Kidney epithelial cell (primary cell): ENCODE data around the gene MICAL3. TPM values are rescaled to one million over a fixed set of nuclear protein-coding genes. Genes with fewer than 3 reads are reported as not detected.

Experiments
- DNase-seq: peaks from one replicate; pipeline ENCODE4 v3.0.0-alpha.2; 2010; ENCODE audit warnings: low read depth
- H3K27me3 ChIP-seq: 2 replicates; pipeline ENCODE4 v1.6.0; 2011; ENCODE audit warnings: low read length; ENCODE audit not compliant: control insufficient read depth, insufficient read depth
- H3K36me3 ChIP-seq: 2 replicates; pipeline ENCODE4 v1.5.1; 2011; ENCODE audit warnings: low read length; ENCODE audit not compliant: control insufficient read depth, insufficient read depth
- H3K4me3 ChIP-seq: 2 replicates; pipeline ENCODE4 v1.5.1; 2011; ENCODE audit warnings: low read depth, mild to moderate bottlenecking, control low read depth, low read length
- CTCF ChIP-seq: IDR thresholded peaks from 2 replicates; pipeline ENCODE4 v1.5.1; 2011; ENCODE audit warnings: mild to moderate bottlenecking, moderate library complexity, low read length, control low read depth, inconsistent platforms; ENCODE audit not compliant: insufficient read depth, poor library complexity, severe bottlenecking
- total RNA-seq: library from RNA; depleted of rRNA; stranded (reverse); fragments of >200 nt; gene quantifications from 2 replicates; pipeline ENCODE4 v1.2.3, GENCODE V29; 2015

Gene MICAL3
- total RNA-seq, 1 donor from 2014 or later: 38.9 TPM

GRCh38 chr22:17944256-17944655 is 80.1 kb downstream of the MICAL3 start:
- no peak for TF ChIP-seq CTCF
- Histone ChIP-seq H3K4me3 (no peak overlapping the region), H3K27me3 (no peaks in the 10 kb centered on the region), H3K36me3 (no peaks in the 10 kb centered on the region)
- no peak for DNase-seq

DNA sequence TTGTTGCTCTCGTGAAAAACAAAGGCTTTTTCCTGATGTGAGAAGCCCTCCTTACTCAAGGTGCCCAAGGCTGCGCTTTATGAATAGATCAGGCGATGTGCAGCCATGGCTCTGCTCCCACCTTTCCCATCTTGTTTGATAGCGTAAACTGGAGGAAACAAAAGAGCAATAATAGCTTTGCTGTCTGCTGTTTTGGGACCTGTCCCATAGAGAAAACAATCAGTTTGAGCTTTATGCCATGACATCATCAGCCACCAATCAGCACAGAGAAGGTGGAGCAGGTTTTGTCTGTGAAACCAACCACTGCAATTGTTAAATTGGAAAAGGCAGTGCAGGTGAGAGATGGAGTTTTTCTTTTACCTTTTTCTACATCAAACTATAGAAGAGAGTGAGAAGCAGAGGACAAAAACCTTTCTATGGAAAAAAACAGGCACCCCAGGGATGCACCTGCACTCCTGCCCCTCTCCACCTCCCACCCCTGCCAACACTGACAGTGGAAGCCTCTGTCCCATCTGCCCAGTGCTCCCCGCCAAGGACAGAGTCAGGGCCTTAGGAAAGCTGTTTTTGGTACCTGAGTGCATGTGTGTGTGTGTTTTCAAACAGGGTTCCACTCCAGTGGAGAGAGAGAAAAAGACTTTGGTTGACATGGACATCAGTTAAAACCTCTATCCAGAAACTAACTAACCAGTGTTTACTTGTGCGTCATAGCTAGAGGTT is 80.7 kb downstream of the MICAL3 start:
- DNase-seq: no peak
- H3K27me3 ChIP-seq: no peaks in the 10 kb centered on the region
- TF ChIP-seq CTCF: no peak

GRCh38 chr22:17942721-17943120 is 81.6 kb downstream of the MICAL3 start:
- Histone ChIP-seq H3K27me3 (no peaks in the 10 kb centered on the region), H3K36me3 (no peaks in the 10 kb centered on the region), H3K4me3 (no peak overlapping the region)
- no peak for TF ChIP-seq CTCF
- DNase-seq: no peak

More for the DNA sequence above, 80.7 kb downstream of the MICAL3 start:
- H3K36me3 ChIP-seq: no peaks in the 10 kb centered on the region
- no peak overlapping the region for H3K4me3 ChIP-seq

GRCh38 chr22:17941471-17942406 is 82.6 kb downstream of the MICAL3 start:
- no peaks in the 10 kb centered on the region for H3K36me3 ChIP-seq
- no peak overlapping the region for H3K4me3 ChIP-seq
- no peak for DNase-seq
- TF ChIP-seq CTCF: no peak
- H3K27me3 ChIP-seq: no peaks in the 10 kb centered on the region

DNA sequence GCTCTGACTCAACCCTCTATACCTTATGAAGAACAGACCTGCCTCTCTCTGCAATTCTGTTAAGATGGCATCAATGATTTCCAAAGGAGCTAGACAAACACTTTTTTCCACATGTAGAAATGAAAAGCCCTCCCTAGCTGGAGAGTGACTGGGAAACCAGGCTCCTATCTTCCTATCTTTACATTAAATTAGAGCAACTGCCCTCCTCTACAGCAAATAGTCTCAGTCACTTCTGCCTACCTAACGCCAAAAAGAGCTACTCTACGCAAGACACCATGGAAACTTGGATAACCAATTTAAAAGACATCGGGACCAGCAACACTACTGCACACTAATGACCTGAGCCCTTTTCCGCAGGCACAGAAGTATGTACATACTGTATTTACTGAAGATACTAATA is 84.8 kb downstream of the MICAL3 start:
- DNase-seq: no peak
- Histone ChIP-seq H3K36me3 (no peaks in the 10 kb centered on the region), H3K27me3 (no peaks in the 10 kb centered on the region), H3K4me3 (no peak overlapping the region)
- TF ChIP-seq CTCF: no peak
